Measurements from ENCODE around the gene CLIC3.

CLIC3 gene

DNA sequence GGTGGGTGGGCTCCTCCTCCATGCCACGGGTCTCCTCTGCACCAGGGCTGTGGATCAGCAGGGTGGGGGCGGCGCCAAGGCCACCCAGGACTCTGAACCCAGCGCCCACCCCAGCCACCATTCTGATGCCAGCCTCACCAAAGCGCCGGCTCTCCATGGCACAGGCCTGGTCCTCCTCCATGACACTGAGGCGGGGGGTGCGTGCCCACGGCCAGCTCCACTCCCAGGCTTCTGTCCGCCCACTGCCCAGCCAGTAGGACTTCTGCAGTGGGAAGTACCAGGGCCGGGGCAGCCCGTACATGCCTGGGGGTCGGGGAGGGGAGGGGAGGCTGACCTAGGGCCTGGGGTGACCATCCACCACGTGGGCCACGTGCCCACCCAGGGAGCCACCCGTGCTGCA is 20.1 kb upstream of the CLIC3 start:
- no peak overlapping the region for H3K4me3 Mint-ChIP-seq
- ATAC-seq (replicated peaks) (no peak), DNase-seq (no peak)
- H3K27ac Mint-ChIP-seq, result no peak overlapping the region
- H3K27me3 Mint-ChIP-seq, result no peaks in the 10 kb centered on the region
- H3K9me3 Mint-ChIP-seq, result no peaks in the 10 kb centered on the region
- peaks cover 5 to 9% of the 10 kb centered on the region in 2 donors for H3K36me3 Mint-ChIP-seq
- no peaks in the 10 kb centered on the region for H3K4me1 Mint-ChIP-seq

DNA sequence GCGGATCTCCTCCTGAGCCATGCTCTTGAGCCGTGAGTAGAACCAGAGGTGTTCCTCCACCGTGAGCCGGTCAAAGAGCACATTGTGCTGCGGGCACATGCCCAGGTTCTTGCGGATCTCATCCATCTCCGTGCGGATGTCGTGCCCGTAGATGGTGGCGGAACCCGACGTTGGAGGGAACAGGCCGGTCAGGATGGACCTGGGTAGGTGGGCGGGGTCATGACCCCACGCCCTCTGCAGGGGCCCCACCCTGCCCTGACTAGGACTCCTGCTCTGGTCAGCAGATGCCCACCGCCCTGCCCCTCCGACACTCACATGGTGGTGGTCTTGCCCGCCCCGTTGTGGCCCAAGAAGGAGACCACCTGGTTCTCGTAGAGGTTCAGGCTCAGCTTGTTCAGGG is 19.6 kb upstream of the CLIC3 start:
- ATAC-seq (replicated peaks) (no peak), DNase-seq (no peak)
- Mint-ChIP-seq H3K36me3 (peaks cover 7 to 11% of the 10 kb centered on the region in 2 donors), H3K27me3 (no peaks in the 10 kb centered on the region), H3K4me1 (no peaks in the 10 kb centered on the region), H3K9me3 (no peaks in the 10 kb centered on the region), H3K27ac (no peak overlapping the region), H3K4me3 (no peak overlapping the region)

DNA sequence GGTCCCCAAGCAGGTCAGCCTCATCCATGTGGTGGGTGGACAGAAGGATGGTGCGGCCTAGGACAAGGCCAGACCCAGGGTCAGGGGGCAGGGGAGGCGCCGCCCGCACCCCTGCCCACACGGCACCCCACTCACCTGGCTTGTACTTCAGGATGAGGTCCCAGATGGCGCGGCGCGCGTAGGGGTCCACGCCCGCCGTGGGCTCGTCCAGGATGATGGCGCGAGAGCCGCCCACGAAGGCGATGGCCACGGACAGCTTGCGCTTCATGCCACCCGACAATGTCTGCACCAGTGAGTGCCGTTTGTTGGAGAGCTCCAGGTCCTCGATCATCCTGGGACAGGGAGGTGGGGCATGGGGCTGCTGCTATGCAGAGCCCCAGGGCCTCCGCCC is 19.2 kb upstream of the CLIC3 start:
- H3K27me3 Mint-ChIP-seq, result no peaks in the 10 kb centered on the region

DNA sequence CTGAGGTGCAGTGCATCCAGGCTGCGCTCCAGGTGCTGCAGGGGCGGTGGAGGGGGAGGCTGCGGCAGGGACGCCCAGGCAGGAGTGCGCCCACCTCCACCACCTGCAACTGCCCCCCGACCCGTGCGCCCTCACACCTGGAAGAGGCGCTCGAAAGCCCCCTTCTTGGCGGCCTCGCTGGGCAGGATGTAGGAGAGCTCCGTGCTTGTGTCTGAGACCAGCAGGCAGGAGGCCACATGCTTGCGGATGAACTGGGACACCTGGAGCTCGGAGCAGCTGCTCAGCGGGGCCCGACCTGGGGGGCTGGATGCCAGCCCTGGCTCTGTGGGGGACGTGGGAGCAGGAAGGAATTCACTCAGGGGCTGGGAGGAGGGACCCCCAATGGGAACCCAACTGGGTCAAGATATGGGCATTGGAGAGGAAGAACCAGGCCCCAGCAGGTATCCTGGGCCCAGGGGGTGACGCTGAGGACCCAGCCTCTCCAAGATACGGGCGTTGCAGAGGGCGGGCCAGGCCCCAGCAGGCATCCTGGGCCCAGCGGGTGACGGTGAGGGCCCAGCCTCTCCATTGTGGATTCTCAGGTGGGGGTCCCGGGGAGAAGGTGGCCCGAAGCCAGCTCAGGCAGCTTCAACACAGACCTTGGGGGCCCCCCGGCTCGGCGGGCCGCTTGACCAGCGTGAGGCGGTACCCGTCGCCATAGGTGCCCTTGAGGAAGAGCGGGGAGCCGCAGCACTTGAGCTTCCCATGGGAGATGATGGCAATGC is 18.6 kb upstream of the CLIC3 start:
- ATAC-seq (replicated peaks) (no peak), DNase-seq (no peak)
- H3K27me3 Mint-ChIP-seq, result no peaks in the 10 kb centered on the region
- no peaks in the 10 kb centered on the region for H3K4me1 Mint-ChIP-seq
- no peak overlapping the region for H3K27ac Mint-ChIP-seq
- H3K9me3 Mint-ChIP-seq, result no peaks in the 10 kb centered on the region
- peaks cover 7 to 11% of the 10 kb centered on the region in 2 donors for H3K36me3 Mint-ChIP-seq
- H3K4me3 Mint-ChIP-seq, result no peak overlapping the region

More for the DNA sequence above, 19.2 kb upstream of the CLIC3 start:
- no peak for ATAC-seq (replicated peaks)
- Mint-ChIP-seq H3K9me3 (no peaks in the 10 kb centered on the region), H3K4me1 (no peaks in the 10 kb centered on the region), H3K27ac (no peak overlapping the region), H3K36me3 (peaks cover 7 to 11% of the 10 kb centered on the region in 2 donors), H3K4me3 (no peak overlapping the region)
- no peak for DNase-seq

DNA sequence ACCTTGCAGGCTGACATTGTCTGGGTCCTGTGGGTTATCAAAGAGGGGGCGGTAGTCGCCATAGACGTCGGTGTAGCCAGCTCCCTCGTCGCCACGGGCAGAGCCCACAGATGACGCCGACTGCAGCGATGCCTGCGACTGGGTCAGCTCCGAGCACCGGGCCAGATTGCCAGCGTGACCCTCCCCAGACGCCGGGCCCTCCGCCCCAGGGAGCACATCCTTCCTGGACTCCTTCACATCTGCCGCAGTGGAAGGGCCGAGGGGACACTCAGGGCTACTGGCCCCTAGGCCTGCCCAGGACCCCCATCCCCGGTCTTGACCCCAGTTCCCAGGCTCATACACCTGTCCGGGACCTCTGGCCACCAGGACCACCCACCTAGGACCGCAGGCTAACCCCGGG is 17.8 kb upstream of the CLIC3 start:
- no peak for ATAC-seq (replicated peaks)
- Mint-ChIP-seq H3K36me3 (peaks cover 7 to 11% of the 10 kb centered on the region in 2 donors), H3K27ac (no peak overlapping the region), H3K4me1 (no peaks in the 10 kb centered on the region), H3K4me3 (no peak overlapping the region), H3K27me3 (no peaks in the 10 kb centered on the region), H3K9me3 (no peaks in the 10 kb centered on the region)
- DNase-seq, result no peak

DNA sequence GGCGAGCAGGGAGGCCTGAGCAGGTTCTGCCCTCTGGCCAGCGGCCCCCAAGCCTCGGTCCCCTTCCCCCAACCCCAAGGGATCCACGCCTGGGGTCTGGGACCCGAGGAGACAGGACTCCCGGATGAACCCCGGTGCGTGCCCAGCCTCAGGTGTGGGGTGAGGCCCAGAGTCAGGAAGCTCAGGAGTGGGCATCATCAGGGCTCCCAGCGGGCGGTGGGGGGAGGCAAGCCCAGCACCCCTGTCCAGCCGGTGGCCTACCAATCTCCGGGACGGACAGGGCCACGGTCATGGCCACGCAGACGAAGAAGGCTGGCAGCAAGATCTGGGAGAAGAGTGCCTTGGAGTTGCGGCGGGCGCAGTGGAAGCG is 17.2 kb upstream of the CLIC3 start:
- Mint-ChIP-seq H3K9me3 (no peaks in the 10 kb centered on the region), H3K36me3 (peaks cover 7 to 11% of the 10 kb centered on the region in 2 donors), H3K4me1 (no peaks in the 10 kb centered on the region), H3K27me3 (no peaks in the 10 kb centered on the region), H3K4me3 (no peak overlapping the region), H3K27ac (no peak overlapping the region)
- ATAC-seq (replicated peaks) (no peak), DNase-seq (no peak)

DNA sequence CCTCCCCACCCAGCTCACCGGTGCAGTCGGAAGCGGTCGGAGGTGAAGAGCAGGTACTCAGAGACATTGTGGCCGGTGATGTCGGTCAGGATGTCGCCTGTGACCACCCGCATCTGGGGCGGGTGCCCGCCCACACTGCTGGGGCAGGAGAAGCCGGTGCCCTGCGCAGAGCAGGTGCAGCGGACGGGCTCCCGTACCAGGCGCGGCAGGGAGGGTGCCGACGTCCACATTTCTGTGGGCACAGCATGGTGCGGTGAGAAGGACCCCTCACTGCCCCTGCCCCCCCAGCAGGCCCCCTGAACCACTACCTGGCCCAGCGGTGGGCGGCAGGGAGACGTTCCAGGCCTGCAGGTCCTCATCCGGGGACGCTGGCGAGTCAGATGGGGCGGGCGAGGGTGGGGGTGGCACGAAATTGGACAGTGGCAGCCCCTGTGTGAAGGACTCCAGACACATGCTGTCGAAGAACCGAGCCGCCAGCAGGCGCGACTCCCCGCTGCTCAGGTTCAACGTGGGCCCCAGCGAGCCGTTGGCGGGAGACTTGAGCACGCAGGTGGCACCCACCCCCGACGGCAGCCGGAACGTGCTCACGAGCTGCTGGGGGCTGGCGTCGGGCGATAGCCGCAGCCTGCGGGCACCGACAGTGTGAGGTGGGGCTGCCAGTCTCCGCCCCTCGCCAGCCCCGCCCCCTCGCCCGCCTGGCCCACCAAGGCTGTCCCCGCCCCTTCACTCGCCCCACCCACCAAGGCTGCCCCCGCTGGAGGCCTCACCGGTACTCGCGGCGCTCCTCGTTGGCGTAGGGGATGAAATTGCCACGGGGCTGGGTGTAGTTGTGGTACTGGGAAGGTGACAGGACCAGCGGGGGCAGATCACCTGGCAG is 16.6 kb upstream of the CLIC3 start:
- ATAC-seq (replicated peaks) (no peak), DNase-seq (no peak)
- H3K9me3 Mint-ChIP-seq, result no peaks in the 10 kb centered on the region
- no peaks in the 10 kb centered on the region for H3K4me1 Mint-ChIP-seq
- no peaks in the 10 kb centered on the region for H3K27me3 Mint-ChIP-seq
- H3K36me3 Mint-ChIP-seq, result peaks cover 7 to 11% of the 10 kb centered on the region in 2 donors
- no peak overlapping the region for H3K4me3 Mint-ChIP-seq
- H3K27ac Mint-ChIP-seq, result no peak overlapping the region

DNA sequence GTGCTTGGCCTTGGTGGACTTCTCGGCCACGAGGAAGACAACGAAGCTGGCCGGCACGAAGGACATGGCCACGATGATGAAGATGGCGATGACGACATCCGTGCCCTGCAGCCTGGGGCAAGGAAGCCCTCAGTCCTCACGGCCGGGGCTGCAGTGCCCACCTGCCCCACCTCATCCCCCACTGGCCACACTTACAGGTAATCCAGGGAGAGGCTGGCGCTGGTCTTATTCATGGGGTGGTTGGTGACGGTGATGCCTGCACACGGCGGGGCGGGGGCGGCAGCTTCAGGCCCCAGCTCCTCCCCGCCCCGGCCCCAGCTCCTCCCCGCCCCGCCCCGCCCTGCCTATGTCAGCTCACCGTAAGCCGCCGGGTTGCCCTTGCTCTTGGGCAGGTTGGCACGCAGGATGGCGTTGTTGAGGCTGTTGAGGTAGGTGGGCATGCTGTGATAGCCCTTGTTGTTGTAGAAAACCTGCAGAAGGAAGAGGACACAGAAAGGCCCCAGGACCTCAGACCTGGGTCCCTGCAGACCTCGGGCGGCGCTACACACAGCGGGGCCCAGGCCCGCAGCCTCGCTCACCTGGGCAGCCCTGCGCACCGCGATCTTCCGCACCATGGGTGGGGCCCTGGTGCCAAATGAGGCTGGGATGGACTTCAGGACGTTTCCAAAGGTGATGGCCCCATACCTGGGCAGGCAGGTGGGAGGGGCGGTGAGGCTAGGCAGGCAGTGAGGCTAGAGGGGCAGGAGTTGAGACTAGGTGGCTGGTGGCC is 15.7 kb upstream of the CLIC3 start:
- H3K9me3 Mint-ChIP-seq, result no peaks in the 10 kb centered on the region
- H3K4me1 Mint-ChIP-seq, result no peaks in the 10 kb centered on the region
- peaks cover 7 to 9% of the 10 kb centered on the region in 2 donors for H3K36me3 Mint-ChIP-seq
- ATAC-seq (replicated peaks) (no peak), DNase-seq (no peak)
- no peak overlapping the region for H3K4me3 Mint-ChIP-seq
- no peak overlapping the region for H3K27ac Mint-ChIP-seq
- H3K27me3 Mint-ChIP-seq, result no peaks in the 10 kb centered on the region

DNA sequence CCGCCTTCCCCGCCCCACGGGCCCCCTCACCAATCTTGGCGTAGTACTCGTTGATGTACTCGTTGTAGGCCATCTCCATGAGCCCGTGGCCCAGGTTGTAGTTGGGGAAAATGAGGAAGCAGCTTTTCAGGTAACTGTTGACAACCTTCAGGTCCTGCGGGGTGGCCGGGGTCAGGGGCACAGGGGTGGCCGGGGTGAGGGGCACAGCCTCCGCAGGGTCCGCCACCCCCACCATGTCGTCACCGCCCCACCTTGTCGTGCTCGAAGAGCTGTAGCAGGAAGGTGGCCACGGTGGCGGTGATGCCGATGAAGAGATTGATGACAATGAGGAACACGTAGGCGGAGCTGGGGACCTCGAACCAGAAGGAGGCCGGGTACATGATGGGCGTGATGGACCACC is 14.8 kb upstream of the CLIC3 start:
- no peak overlapping the region for H3K27ac Mint-ChIP-seq
- no peaks in the 10 kb centered on the region for H3K27me3 Mint-ChIP-seq
- no peak overlapping the region for H3K4me3 Mint-ChIP-seq
- H3K9me3 Mint-ChIP-seq, result no peaks in the 10 kb centered on the region
- peaks cover 3 to 5% of the 10 kb centered on the region in 2 donors for H3K36me3 Mint-ChIP-seq
- no peak for ATAC-seq (replicated peaks)
- DNase-seq, result no peak
- peaks cover 3 to 5% of the 10 kb centered on the region in 2 donors for H3K4me1 Mint-ChIP-seq

DNA sequence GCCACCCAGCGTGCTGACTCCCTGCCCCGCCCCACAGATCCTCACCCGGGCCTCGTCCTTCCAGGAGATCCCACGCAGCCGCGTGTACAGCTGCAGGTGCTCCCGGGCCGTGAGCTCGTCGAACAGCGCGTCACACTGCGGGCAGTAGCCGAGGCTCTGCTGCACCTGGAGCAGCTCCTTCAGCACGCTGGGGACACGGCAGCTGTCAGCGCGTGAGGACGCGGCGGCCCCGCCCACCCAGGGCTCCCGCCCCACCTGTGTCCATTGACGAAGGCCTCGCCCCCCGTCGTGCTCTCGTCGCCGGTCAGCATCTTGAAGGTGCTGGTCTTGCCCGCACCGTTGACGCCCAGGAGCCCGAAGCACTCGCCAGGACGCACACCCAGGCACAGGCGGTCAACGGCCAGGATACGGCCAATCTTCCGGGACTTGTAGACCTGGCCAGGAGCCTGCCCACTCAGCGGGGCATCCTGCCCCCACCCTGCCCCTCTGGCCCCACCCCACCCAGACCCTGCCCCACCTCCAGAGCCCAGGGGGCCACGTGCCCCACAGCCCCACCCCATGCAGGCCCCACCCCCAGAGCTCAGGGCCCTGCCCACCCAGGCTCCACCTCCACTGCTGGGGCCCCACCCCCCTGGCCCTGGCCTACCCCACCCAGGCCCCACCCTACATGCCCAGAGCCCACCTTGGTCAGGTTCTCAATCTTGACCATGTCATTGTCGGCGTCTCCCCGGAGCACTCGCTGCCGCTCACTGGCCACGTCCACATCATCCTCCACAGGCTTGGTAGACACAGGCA is 13.8 kb upstream of the CLIC3 start:
- ATAC-seq (replicated peaks), result no peak
- no peak overlapping the region for H3K27ac Mint-ChIP-seq
- H3K4me3 Mint-ChIP-seq, result no peak overlapping the region
- no peak for DNase-seq
- peaks cover 4 to 7% of the 10 kb centered on the region in 2 donors for H3K4me1 Mint-ChIP-seq
- peaks cover 0 to under 1% of the 10 kb centered on the region in 2 donors for H3K27me3 Mint-ChIP-seq
- no peaks in the 10 kb centered on the region for H3K9me3 Mint-ChIP-seq
- peaks cover 3 to 5% of the 10 kb centered on the region in 2 donors for H3K36me3 Mint-ChIP-seq

DNA sequence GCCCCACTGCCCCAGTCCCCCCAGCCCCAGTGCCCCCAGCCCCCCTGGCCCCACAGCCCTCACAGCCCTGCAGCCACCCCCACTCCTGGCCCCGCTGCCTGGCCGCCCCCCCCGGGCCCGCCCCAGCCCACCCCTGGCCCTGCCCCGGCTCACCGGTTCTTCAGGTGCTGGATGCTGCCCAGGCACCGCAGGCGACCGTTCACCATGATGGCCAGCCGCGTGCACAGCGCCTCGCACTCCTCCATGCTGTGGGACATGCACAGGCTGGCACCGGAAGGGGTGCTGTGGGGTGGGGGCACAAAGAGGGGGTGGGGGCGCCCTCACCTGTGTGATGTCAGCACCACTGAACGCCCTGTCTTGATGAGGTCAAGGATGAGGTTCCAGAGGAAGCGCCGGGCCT is 12.8 kb upstream of the CLIC3 start:
- H3K27me3 Mint-ChIP-seq, result peaks cover 0 to 3% of the 10 kb centered on the region in 2 donors
- DNase-seq, result no peak
- H3K4me3 Mint-ChIP-seq, result no peak overlapping the region
- peaks cover 4 to 5% of the 10 kb centered on the region in 2 donors for H3K9me3 Mint-ChIP-seq
- H3K36me3 Mint-ChIP-seq, result peaks cover 3 to 5% of the 10 kb centered on the region in 2 donors
- H3K4me1 Mint-ChIP-seq, result peaks cover 6 to 7% of the 10 kb centered on the region in 2 donors
- no peak for ATAC-seq (replicated peaks)
- no peak overlapping the region for H3K27ac Mint-ChIP-seq

DNA sequence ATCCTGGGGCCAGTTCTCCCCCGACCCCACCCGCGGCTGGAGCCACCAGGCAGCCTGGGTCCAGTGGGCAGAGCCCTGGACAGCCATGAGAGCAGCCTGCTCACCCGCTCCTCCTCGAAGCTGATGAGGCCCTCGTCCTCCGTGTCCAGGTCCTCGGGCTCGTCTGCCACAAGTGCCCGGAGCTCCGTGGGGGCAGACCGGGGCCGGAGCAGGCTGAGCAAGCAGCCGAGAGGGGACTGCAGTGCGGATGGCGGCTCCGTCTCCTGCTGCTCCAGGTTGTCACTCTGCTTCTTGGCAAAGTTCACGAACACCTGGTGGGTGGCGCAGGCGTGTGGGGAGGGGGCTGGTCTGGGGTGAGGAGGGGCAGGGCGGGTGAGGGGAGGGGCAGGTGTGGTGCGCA is 11.9 kb upstream of the CLIC3 start:
- Mint-ChIP-seq H3K27me3 (peaks cover 0 to 3% of the 10 kb centered on the region in 2 donors), H3K27ac (no peak overlapping the region), H3K9me3 (peaks cover 4 to 5% of the 10 kb centered on the region in 2 donors), H3K4me1 (peaks cover 6 to 7% of the 10 kb centered on the region in 2 donors), H3K4me3 (no peak overlapping the region), H3K36me3 (peaks cover 3% of the 10 kb centered on the region in 2 donors)
- DNase-seq, result no peak
- ATAC-seq (replicated peaks), result no peak

DNA sequence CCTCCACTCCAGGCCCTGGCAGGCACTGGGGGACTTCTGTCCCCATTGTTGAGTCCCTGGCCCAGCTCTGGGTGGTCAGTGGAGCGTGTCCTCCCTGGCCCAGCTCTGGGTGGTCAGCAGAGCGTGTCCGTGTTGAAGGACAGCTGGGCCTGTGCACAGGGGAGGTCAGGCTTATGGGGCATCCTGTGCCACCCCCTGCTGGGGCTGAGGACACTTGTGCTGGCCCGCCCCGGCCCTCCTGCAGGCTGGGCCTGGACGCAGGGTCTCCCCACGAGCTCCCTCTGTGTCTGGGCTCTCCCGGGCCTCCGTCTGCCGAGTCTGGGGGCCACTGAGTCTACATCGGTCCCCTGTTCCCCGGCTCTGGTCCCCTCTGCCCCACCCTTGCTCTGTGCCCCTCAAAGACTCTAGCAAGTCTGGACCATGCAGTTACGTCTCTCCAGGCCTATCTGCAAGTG is 11.5 kb upstream of the CLIC3 start:
- no peak overlapping the region for H3K4me3 Mint-ChIP-seq
- H3K4me1 Mint-ChIP-seq, result peaks cover 6 to 7% of the 10 kb centered on the region in 2 donors
- H3K27me3 Mint-ChIP-seq, result peaks cover 0 to 3% of the 10 kb centered on the region in 2 donors
- DNase-seq (no peak), ATAC-seq (replicated peaks) (no peak)
- no peak overlapping the region for H3K27ac Mint-ChIP-seq
- H3K36me3 Mint-ChIP-seq, result peaks cover 3% of the 10 kb centered on the region in 2 donors
- peaks cover 4 to 5% of the 10 kb centered on the region in 2 donors for H3K9me3 Mint-ChIP-seq
